ENCODE measurements around the gene NFATC3.

NFATC3 gene

GRCh38 chr16:68257906-68258800 lies 173.0 kb downstream of the NFATC3 start:
- no peak overlapping the region for H3K4me3 ChIP-seq (ENCODE audit: low read depth, low read length)

GRCh38 chr16:68259007-68259825 lies 174.0 kb downstream of the NFATC3 start:
- H3K4me3 ChIP-seq (ENCODE audit: low read depth, low read length): no peak overlapping the region

More at GRCh38 chr16:68257906-68258800, 173.0 kb downstream of the NFATC3 start:
- no peak for DNase-seq (ENCODE audit: low read depth)

GRCh38 chr16:68263559-68264127 lies 178.5 kb downstream of the NFATC3 start:
- DNase-seq (ENCODE audit: low read depth): no peak
- peak overlapping the region; percentile 90 for H3K4me3 ChIP-seq (ENCODE audit: low read depth, low read length)

More at GRCh38 chr16:68259007-68259825, 174.0 kb downstream of the NFATC3 start:
- DNase-seq (ENCODE audit: low read depth): no peak

- DNase-seq (ENCODE audit: low read depth): no peak
- H3K4me3 ChIP-seq (ENCODE audit: low read depth, low read length): peak within 1 kb of the TSS; percentile 90
Measured at GRCh38 chr16:68264128-68265077, 179.2 kb downstream of the NFATC3 start, which contains the start of gene SLC7A6. Gene SLC7A6 (plus strand): TSS chr16:68264526. CDS start chr16:68274727, 10,201 bp downstream.

- peak overlapping the region; percentile 90 for H3K4me3 ChIP-seq (ENCODE audit: low read depth, low read length)
- DNase-seq (ENCODE audit: low read depth): no peak
Measured at GRCh38 chr16:68265078-68265920, 180.1 kb downstream of the NFATC3 start.

- DNase-seq (ENCODE audit: low read depth): no peak
- H3K4me3 ChIP-seq (ENCODE audit: low read depth, low read length): no peak overlapping the region
Measured at GRCh38 chr16:68267612-68268405, 182.6 kb downstream of the NFATC3 start.

- DNase-seq (ENCODE audit: low read depth): no peak
- no peak overlapping the region for H3K4me3 ChIP-seq (ENCODE audit: low read depth, low read length)
Measured at GRCh38 chr16:68269793-68270192, 184.6 kb downstream of the NFATC3 start.

GRCh38 chr16:68270353-68270752 lies 185.2 kb downstream of the NFATC3 start:
- no peak for DNase-seq (ENCODE audit: low read depth)
- no peak overlapping the region for H3K4me3 ChIP-seq (ENCODE audit: low read depth, low read length)

GRCh38 chr16:68272507-68273209 lies 187.5 kb downstream of the NFATC3 start:
- H3K4me3 ChIP-seq (ENCODE audit: low read depth, low read length): no peak overlapping the region
- DNase-seq (ENCODE audit: low read depth): no peak

GRCh38 chr16:68273459-68273858 lies 188.3 kb downstream of the NFATC3 start:
- DNase-seq (ENCODE audit: low read depth): no peak
- no peak overlapping the region for H3K4me3 ChIP-seq (ENCODE audit: low read depth, low read length)

- no peak for DNase-seq (ENCODE audit: low read depth)
- H3K4me3 ChIP-seq (ENCODE audit: low read depth, low read length): no peak overlapping the region
Measured at GRCh38 chr16:68273896-68274295, 188.7 kb downstream of the NFATC3 start.

- no peak overlapping the region for H3K4me3 ChIP-seq (ENCODE audit: low read depth, low read length)
- no peak for DNase-seq (ENCODE audit: low read depth)
Measured at GRCh38 chr16:68274441-68274840, 189.3 kb downstream of the NFATC3 start.

GRCh38 chr16:68275611-68276191 lies 190.5 kb downstream of the NFATC3 start:
- DNase-seq (ENCODE audit: low read depth): no peak
- no peak overlapping the region for H3K4me3 ChIP-seq (ENCODE audit: low read depth, low read length)

GRCh38 chr16:68276223-68276622 lies 191.1 kb downstream of the NFATC3 start:
- DNase-seq (ENCODE audit: low read depth): no peak
- H3K4me3 ChIP-seq (ENCODE audit: low read depth, low read length): no peak overlapping the region

Data from skeletal muscle cell (primary cell).